Osteoblast (primary cell): ENCODE results near the gene GPATCH8. TPM values are rescaled to one million over a fixed set of nuclear protein-coding genes. Genes with fewer than 3 reads are reported as not detected.

Experiments
- DNase-seq: peaks from one replicate; pipeline ENCODE4 v3.0.0; 2011; ENCODE audit warnings: low spot score, mixed read lengths; ENCODE audit not compliant: insufficient read length; ENCODE audit errors: missing footprints
- H2AFZ ChIP-seq: 2 replicates; pipeline ENCODE4 v1.6.0; 2011; ENCODE audit warnings: mild to moderate bottlenecking, low read length
- H3K27ac ChIP-seq: 2 replicates; pipeline ENCODE4 v1.5.1; 2011; ENCODE audit warnings: mild to moderate bottlenecking, low read depth, low read length, moderate library complexity
- H3K27me3 ChIP-seq: 2 replicates; pipeline ENCODE4 v1.6.0; 2012; ENCODE audit warnings: mild to moderate bottlenecking, control low read depth, inconsistent platforms, low read length, moderate library complexity; ENCODE audit not compliant: insufficient read depth
- H3K36me3 ChIP-seq: 2 replicates; pipeline ENCODE4 v1.5.1; 2011; ENCODE audit warnings: mild to moderate bottlenecking, low read length, control low read depth, moderate library complexity; ENCODE audit not compliant: insufficient read depth
- H3K4me1 ChIP-seq: 2 replicates; pipeline ENCODE4 v1.5.1; 2011; ENCODE audit warnings: mild to moderate bottlenecking, low read length, control low read depth, moderate library complexity; ENCODE audit not compliant: insufficient read depth
- H3K4me2 ChIP-seq: 2 replicates; pipeline ENCODE4 v1.6.0; 2011; ENCODE audit warnings: mild to moderate bottlenecking, low read length; ENCODE audit not compliant: insufficient read depth
- H3K4me3 ChIP-seq: fragments of 200-600 bp; sonication (generic); 3 replicates; pipeline ENCODE4 v1.5.1; 2012; ENCODE audit warnings: mild to moderate bottlenecking, low read length, inconsistent platforms; ENCODE audit not compliant: insufficient read depth
- H3K79me2 ChIP-seq: 2 replicates; pipeline ENCODE4 v1.6.0; 2012; ENCODE audit warnings: mild to moderate bottlenecking, low read length, control low read depth, inconsistent platforms; ENCODE audit not compliant: insufficient read depth
- H3K9me3 ChIP-seq: 2 replicates; pipeline ENCODE4 v1.5.1; 2011; ENCODE audit warnings: low read depth, low read length, control low read depth
- H4K20me1 ChIP-seq: 2 replicates; pipeline ENCODE4 v1.6.0; 2012; ENCODE audit warnings: mild to moderate bottlenecking, low read length, control low read depth; ENCODE audit not compliant: insufficient read depth
- total RNA-seq: library from RNA; depleted of rRNA; stranded (reverse); fragments of >200 nt; gene quantifications from 2 replicates; pipeline ENCODE4 v1.2.3, GENCODE V29; 2012
- TF ChIP-seq, protein P1 (sequence below): IDR thresholded peaks from 2 replicates; pipeline ENCODE4 v1.5.1; 2011; ENCODE audit warnings: mild to moderate bottlenecking, low read depth, low read length, moderate library complexity; ENCODE audit errors: extremely low read depth

Gene GPATCH8
- total RNA-seq, 1 donor = 33.3 TPM

DNA sequence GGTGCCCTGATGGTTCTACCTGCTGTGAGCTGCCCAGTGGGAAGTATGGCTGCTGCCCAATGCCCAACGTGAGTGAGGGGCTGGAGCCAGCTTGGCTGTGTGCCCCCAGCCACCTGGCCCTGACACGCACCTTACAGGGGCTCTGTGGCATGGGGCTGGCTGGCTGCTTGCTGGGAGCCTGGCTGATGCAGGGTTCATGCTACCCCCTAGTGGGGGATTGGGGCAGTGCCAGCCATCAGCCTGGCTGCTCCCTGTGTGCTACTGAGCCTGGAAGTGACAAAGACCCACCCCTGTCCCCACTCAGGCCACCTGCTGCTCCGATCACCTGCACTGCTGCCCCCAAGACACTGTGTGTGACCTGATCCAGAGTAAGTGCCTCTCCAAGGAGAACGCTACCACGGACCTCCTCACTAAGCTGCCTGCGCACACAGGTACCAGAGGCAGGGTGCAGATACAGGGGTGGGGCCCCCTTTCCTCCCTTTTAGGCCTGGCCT, 152.4 kb downstream of the GPATCH8 start:
- Histone ChIP-seq H3K9me3 (no peaks in the 10 kb centered on the region), H3K4me2 (no peak overlapping the region), H4K20me1 (peaks cover 12% of the 10 kb centered on the region), H3K27ac (no peak overlapping the region), H3K79me2 (peaks cover 21% of the 10 kb centered on the region), H3K36me3 (peaks cover 11% of the 10 kb centered on the region), H3K4me3 (no peak overlapping the region), H3K4me1 (peaks cover 10% of the 10 kb centered on the region), H2AFZ (no peak overlapping the region), H3K27me3 (no peaks in the 10 kb centered on the region)
- peak; percentile 99 for DNase-seq
- TF ChIP-seq, protein P1, sequence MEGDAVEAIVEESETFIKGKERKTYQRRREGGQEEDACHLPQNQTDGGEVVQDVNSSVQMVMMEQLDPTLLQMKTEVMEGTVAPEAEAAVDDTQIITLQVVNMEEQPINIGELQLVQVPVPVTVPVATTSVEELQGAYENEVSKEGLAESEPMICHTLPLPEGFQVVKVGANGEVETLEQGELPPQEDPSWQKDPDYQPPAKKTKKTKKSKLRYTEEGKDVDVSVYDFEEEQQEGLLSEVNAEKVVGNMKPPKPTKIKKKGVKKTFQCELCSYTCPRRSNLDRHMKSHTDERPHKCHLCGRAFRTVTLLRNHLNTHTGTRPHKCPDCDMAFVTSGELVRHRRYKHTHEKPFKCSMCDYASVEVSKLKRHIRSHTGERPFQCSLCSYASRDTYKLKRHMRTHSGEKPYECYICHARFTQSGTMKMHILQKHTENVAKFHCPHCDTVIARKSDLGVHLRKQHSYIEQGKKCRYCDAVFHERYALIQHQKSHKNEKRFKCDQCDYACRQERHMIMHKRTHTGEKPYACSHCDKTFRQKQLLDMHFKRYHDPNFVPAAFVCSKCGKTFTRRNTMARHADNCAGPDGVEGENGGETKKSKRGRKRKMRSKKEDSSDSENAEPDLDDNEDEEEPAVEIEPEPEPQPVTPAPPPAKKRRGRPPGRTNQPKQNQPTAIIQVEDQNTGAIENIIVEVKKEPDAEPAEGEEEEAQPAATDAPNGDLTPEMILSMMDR = peak; percentile 70

DNA sequence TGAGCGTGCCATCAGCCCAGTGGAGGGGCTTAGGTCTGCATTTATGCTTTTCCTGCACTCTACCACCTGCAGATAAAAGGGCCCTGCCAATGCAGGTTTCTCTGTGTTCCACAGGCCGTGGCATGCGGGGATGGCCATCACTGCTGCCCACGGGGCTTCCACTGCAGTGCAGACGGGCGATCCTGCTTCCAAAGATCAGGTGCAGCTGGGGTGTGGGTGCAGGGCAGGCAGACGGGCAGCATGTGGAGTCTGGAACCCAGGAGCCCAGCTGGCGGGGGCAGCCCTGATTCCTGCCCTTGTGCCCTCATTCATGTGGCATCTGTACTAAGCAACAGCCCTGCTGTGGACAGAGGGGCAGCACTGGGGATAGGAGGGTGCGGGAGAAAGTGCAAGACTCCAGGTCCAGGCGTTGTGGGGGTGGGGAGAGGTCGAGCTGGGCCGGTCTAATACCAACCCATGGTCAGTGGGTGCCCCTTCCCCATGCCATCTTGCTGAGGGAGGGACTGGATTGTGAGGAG, 153.6 kb downstream of the GPATCH8 start:
- Histone ChIP-seq H2AFZ (no peak overlapping the region), H3K36me3 (peaks cover 11% of the 10 kb centered on the region), H3K9me3 (no peaks in the 10 kb centered on the region), H3K4me2 (no peak overlapping the region), H3K27ac (no peak overlapping the region), H3K79me2 (peaks cover 28% of the 10 kb centered on the region), H3K27me3 (no peaks in the 10 kb centered on the region), H4K20me1 (peaks cover 12% of the 10 kb centered on the region), H3K4me1 (peaks cover 15% of the 10 kb centered on the region), H3K4me3 (no peak overlapping the region)
- DNase-seq = peak; percentile 53
- TF ChIP-seq, protein P1 = no peak

DNA sequence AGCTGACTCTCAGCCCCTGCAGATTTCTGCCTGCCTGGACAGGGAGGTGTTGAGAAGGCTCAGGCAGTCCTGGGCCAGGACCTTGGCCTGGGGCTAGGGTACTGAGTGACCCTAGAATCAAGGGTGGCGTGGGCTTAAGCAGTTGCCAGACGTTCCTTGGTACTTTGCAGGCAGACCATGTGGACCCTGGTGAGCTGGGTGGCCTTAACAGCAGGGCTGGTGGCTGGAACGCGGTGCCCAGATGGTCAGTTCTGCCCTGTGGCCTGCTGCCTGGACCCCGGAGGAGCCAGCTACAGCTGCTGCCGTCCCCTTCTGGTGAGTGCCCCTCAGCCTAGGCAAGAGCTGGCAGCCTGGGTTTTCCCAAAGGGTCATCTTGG, 154.2 kb downstream of the GPATCH8 start:
- H3K4me3 ChIP-seq = no peak overlapping the region
- no peak overlapping the region for H3K4me2 ChIP-seq
- no peak overlapping the region for H2AFZ ChIP-seq
- no peaks in the 10 kb centered on the region for H3K9me3 ChIP-seq
- peaks cover 15% of the 10 kb centered on the region for H3K4me1 ChIP-seq
- DNase-seq = no peak
- H4K20me1 ChIP-seq = peaks cover 12% of the 10 kb centered on the region
- peaks cover 28% of the 10 kb centered on the region for H3K79me2 ChIP-seq
- H3K27me3 ChIP-seq = no peaks in the 10 kb centered on the region
- H3K36me3 ChIP-seq = peaks cover 11% of the 10 kb centered on the region
- no peak overlapping the region for H3K27ac ChIP-seq
- TF ChIP-seq, protein P1 = no peak

DNA sequence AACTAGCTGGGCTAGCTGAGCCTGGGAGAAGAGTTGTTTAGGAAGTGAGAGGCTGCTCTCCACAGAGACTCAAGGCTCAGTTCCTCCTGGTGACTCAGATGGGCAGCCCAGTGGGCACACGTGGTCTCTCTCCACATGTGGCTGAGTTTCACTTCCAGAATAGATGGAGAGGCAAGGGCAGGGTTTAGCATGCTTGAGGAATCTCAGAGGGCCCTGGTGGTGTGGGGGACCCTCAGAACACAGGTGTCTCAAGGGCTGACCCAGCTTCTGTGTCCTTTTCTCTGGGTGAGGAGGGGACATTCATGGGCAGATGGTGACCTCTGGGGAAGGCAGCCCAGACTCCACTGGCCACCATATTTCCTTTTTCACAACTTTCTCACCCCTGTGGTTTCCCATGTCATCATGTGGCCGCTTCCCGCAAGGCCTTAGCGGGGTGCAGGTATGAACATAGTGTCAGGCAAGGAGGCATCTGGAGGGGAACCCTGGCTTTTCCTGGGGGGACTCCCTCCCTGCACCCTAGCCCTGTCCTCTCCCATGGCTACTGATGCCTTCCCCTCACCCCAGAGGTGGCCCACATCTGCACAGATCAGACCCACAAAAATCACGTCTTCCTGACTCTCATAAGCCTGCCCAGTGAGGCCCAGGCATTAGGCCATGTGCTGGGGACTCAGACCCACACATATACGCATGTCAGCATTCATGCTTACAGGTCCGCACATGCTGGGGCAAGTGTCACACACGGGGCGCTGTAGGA, 154.8 kb downstream of the GPATCH8 start:
- TF ChIP-seq, protein P1 = no peak
- peaks cover 15% of the 10 kb centered on the region for H3K4me1 ChIP-seq
- no peak overlapping the region for H3K27ac ChIP-seq
- H3K4me2 ChIP-seq = no peak overlapping the region
- peaks cover 28% of the 10 kb centered on the region for H3K79me2 ChIP-seq
- no peak overlapping the region for H2AFZ ChIP-seq
- peak; percentile 99 for DNase-seq
- H3K36me3 ChIP-seq = peaks cover 11% of the 10 kb centered on the region
- H4K20me1 ChIP-seq = peaks cover 12% of the 10 kb centered on the region
- no peaks in the 10 kb centered on the region for H3K9me3 ChIP-seq
- H3K27me3 ChIP-seq = no peaks in the 10 kb centered on the region
- H3K4me3 ChIP-seq = no peak overlapping the region
